ENCODE results near the gene ANK2.

DNA sequence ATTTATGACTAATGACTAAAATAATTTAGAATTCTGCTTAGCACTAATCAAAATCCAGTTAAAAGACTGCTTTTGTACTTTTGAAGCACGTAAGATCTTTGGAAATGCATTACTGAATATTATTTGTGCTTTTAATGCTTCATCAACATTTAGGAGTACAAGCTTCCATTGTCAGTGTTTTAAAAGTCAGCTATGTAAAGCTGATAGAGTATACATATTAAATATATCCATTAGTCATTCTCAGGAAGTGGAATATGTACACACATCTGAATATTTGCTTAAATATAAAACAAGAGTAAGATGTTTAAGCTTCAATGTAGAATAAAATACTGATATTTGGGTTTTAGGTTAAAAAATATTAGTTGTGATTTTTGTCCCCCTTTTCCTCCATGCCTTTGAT lies 54.1 kb downstream of the ANK2 start:
- TF ChIP-seq GATA2 (IDR thresholded peaks at IDR 0.05; ENCODE audit: low read depth, low read length), result no peak
- TF ChIP-seq GATA3 (IDR thresholded peaks at IDR 0.05; ENCODE audit: low read depth, low read length), result no peak
